22Rv1 (cell line): ENCODE data around the gene FBXO39.

ENCODE experiments used
- ZFX ChIP-seq: fragments of 450-650 bp; IDR thresholded peaks from 2 replicates; pipeline ENCODE4 v1.6.1; 2017; ENCODE audit warnings: antibody characterized with exemption, borderline replicate concordance
- TF ChIP-seq, protein P1 (sequence below): fragments of 450-650 bp; IDR thresholded peaks from 2 replicates; pipeline ENCODE4 v1.5.1; 2017; ENCODE audit warnings: mild to moderate bottlenecking

DNA sequence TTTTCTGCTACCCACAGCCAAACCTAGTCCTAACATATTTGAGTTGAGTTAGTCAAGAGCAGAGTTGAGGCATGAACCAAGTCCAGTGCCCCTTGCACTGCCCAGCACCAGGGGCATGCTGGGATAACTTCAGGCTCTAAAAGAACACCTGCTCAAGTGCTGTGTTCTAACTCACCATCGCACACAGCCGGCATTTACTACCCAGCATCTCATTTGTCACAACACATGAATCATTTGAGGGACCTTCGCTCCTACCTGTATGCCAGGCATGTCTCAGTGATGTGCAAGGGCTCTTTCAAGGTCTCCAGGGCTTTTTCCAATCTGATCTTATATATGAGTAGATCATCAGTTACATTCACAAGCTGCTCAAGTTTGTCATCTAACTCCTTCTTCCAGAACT, 42.9 kb downstream of the FBXO39 start:
- TF ChIP-seq, protein P1, sequence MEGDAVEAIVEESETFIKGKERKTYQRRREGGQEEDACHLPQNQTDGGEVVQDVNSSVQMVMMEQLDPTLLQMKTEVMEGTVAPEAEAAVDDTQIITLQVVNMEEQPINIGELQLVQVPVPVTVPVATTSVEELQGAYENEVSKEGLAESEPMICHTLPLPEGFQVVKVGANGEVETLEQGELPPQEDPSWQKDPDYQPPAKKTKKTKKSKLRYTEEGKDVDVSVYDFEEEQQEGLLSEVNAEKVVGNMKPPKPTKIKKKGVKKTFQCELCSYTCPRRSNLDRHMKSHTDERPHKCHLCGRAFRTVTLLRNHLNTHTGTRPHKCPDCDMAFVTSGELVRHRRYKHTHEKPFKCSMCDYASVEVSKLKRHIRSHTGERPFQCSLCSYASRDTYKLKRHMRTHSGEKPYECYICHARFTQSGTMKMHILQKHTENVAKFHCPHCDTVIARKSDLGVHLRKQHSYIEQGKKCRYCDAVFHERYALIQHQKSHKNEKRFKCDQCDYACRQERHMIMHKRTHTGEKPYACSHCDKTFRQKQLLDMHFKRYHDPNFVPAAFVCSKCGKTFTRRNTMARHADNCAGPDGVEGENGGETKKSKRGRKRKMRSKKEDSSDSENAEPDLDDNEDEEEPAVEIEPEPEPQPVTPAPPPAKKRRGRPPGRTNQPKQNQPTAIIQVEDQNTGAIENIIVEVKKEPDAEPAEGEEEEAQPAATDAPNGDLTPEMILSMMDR: no peak
- no peak for TF ChIP-seq ZFX
